Cerebellar nuclear complex (tissue), 1 donor: ENCODE data around the gene HS3ST5.
"Not testable (repeated sequence)": the region's sequence is repeated elsewhere in the genome, so short reads cannot be mapped to it uniquely, and the experiment has no call there.

Source experiments
- DNase-seq, 2 experiments: peaks; one replicate each; lab custom pipeline; 2025; lab: John Stamatoyannopoulos, UW

Gene HS3ST5

DNA sequence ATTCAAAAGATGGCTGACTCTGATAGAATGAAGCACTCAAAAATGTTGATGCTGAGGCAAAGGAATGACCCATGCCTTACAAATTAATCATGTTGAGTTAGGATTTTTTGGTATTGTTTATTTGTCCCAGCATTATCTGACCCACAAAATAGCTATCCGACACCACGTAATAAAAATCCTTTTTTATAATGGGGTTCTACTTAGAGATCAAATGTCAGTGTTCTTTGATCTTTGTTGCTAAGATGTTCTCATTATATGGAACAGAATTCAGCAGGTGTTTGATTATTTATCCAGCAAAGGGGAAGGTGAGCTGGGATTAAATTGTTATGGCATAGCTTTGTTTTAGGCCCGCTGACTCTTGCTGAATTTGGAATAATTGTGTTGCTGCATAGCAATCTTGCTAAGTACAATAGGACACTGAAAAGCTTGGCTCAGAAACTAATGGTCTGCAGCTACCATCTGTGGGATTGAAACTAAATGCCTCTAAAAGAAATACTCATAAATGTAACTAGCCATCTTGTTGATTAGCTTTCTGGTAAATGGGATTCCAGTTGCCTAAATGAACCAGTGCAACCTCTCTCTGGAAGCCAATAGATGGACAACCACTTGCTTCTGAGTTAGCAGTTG lies 191.6 kb downstream of the HS3ST5 start:
- no peak for DNase-seq

DNA sequence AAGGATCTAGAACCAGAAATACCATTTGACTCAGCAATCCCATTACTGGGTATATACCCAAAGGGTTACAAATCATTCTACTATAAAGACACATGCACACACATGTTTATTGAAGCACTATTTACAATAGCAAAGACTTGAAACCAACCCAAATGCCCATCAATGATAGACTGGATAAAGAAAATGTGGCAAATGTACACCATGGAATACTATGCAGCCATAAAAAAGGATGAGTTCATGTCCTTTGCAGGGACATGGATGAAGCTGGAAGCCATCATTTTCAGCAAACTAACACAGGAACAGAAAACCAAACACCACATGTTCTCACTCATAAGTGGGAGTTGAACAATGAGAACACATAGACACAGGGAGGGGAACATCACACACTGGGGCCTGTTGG lies 193.6 kb downstream of the HS3ST5 start:
- not testable (repeated sequence) for DNase-seq

DNA sequence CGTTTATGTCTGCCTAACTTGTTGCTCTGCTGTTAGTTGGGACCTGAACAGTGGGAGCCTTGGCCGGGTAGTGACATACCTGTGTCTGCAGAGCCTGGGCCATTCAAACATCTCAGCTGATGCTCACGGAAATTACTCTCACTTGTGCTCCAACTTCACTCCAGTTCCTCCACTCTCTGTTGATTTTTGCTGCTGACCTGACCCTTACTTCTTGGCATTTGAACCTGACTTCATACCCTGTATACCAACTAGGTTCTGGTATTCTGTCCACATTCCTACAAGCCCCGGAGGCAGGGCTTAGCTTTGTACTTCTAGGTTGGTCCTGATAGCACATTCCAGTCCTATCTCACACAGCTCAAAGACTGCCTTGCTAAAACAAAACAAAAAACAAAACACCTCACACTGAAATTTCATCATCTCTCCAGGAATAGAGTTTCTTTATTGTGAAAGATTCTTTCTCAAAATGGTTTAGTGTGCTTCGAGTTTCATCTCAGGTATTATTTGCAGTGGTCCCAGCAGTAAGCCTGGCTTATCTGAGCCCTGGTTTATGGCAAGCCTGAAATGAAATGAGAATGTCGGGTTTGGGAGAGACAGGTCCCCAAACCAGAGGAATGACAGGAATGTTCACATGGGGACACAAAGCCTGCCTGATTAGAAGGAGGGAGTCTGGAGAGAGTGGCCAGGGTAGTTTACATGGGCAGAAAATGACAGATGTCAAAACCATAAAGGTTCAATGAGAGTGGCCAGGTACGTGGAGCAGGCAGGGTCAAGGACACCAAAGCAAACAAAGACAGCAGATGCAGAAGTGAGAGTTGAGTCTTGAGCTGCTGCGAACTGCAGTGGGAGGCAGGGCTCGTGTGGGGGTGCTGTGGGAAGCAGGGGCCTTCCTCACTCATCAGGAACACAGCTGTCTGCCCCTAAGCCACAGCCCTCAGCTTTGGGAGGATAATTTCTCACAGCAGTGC lies 197.7 kb downstream of the HS3ST5 start:
- DNase-seq = no peak

DNA sequence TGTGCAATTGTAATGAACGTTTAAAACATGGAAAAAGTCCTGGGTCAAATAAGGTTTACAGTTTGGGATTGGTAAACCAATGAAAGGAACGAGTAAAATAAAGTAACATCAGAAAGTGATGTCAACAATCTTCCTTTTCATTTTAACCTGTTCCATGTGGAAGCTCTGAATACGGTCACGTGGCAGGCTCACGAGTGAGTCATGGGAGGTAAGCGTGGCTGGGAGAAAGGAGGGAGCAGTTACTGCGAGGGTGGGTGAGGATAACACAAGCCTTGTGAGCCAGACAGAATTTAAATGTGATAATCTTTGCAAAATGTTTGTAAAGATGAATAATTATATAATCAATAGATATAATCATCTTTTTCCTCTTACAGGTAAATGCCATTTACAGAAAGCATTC lies 200.6 kb downstream of the HS3ST5 start:
- no peak for DNase-seq

DNA sequence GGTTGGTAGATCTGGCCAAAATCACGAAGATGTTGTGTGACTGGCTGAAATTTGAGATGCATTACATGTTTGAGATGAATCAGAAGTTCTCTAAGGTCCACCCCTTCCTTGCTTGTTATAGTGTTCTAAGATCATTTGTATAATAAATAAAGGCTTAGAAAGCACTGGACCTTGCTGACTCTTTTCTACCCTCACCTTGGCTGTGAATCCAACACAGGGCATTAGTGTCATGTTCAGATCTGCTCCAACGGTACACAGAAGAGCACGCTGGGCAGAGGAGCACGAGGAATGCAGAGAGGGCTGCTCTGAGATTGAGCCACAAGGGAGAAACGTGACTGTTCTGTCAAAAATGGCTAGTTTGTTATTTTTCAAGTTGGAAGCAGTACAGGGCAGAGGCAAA lies 202.4 kb downstream of the HS3ST5 start:
- DNase-seq = no peak

DNA sequence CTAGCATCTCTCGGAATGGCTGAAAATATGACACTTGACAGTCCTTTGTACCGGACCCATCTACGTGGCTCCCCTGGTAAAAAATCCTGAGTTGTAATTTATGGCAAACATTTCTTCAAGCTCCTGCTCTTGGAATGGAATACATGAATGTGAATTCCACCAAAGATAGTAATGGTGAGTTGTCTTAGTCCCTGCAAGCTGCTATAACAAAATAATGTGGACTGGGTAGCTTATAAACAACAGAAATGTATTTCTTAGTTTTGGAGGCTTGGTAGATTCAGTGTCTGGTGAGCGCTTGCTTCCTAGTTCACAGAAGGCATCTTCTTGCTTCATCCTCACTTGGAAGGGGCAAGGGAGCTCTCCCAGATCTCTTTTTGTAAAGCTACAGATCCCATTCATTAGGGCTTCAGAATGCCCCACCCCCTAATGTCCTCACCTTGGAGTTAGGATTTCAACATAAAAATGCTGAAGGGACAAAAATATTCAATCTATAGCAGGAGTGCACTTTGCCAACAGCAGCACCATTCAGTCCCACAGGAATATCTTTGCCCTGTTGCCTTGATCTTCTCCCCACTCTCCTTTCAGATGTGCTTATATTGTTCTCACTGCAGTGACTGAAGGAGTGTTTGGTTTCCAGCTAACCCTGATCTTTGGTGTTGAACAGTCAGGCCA lies 204.1 kb downstream of the HS3ST5 start:
- no peak for DNase-seq

DNA sequence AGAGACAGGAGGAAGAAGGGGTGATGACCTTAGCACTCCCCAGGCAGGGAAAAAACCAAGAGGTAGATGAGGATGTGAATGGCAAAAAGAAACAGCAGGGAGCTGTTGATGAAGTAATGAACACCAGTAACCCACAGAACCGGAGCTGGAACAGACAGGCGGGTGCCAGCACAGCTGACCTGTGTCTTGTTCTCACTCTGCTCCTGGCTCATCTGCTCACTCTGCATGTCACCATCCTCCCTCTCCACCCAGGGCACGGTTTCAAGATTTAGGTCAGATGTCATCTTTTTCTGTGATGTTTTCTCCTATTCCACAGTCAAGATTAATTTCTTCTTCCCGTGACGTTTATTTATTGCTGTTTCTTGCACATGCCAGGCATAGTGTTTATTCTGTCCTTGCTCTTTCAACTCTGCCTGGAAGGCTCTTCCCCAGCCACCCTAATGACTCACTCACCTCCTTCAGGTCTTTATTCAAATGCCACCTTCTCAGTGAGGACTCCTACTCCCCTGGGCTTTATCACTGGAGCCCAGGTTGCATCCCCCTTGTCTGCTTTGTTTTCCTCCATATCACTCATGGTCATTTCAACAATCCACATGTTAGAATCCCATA lies 207.4 kb downstream of the HS3ST5 start:
- DNase-seq = no peak

DNA sequence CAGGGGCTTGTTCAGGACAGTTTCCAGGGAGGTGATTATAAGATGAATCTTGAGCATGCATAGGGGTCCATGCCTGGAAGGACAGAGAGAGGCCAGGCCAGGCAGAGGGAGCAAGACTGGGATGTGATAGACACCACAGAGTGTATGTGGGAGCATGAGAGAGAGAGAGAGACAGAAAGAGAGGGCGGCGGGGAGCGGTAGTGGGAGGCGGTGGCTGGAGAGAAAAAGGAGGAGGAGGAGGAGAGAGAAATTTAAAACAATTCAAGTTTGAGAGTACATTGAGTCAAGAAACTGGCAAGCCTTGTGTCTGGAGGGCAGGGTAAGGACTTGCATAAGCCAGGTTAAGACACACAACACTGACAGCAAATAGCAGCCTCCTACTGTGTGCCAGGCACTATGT lies 209.0 kb downstream of the HS3ST5 start:
- no peak for DNase-seq

DNA sequence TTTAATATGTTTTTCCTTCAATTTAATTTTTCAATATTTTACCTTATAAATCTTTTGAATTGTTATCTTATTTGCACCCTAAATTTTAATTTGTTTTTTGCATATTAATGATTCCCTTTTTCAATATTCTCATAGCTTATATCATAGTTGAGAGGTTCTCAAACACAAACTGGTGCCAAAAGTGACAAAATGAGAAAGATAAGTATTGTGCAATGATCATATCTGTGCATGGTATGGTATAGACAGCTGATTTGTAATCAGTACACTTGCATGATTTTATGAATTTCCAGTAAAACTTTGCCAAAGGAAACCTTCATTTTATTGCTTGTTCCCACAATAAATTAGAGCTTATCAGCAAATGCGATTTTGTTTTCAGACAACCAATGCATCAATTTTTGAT lies 210.9 kb downstream of the HS3ST5 start:
- no peak for DNase-seq

DNA sequence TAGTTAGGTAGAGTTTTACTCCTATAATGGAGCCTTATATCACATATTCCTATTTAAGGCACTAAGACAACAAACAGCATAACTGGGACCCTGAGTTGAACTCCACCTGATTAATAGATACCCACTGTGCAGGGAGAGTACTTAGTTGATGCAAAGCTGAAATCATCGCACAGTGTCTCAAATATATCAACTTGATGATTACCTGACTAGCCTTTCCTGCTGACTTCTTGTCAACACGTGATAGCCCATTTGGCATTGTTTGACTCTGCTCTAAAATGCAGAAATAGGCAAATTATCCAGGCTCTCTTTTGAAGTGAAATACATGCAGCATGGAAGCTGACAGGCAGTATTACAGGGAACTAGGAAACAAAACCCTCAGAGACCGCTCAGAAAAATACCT lies 217.2 kb downstream of the HS3ST5 start:
- no peak for DNase-seq

DNA sequence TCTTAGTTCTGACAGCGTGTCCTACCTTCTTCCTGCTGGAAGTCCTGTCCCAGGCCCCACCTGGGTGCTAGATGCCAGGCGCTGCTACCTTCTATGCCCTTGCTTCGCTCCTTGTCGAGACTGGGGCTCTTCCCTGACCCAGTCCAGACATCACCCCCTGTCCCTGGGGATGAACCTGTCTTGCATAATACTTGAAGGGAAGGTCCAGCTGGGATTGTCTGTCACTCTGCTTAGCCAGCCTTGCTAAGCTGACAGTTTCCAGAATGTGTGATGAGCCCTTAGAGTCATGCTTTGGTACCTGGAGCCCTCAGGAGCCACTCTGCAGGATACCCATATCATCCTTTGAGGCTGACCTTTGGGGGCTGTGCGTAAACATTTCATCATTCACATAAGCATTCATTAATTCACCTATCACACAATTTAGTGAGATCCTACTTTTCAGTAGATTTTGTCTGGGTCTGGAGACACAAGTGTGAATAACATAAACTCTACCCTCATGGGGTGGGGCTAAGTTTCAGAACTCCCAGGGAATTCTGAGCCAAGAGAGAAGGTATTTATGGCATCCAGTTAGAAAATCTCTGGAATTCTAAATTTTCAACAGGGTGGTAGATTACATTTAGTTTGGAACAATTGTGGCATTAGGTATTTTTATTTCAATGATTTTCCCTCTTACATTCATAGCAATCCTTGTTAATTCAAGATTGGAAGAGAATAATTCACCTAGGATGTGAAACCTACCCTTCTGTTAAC lies 220.7 kb downstream of the HS3ST5 start:
- no peak for DNase-seq

DNA sequence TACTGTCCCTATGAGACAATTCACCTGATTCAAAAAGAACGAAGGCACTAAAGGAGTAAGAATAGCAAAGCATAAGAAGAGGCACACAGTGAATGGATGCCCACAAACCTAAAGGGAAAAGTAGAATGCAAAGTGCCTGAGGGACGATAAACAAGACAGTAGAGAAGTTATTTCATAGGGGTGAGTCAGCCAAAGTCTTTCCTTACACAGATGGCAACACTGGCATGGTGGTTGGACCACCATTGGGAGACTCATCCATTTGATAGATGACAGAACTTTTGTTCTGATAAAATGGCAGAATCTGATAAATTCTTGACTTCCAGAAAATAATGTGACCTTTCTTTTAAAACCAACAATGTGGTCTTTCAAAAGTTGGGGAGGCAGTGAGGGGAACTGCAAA lies 223.8 kb downstream of the HS3ST5 start:
- no peak for DNase-seq

DNA sequence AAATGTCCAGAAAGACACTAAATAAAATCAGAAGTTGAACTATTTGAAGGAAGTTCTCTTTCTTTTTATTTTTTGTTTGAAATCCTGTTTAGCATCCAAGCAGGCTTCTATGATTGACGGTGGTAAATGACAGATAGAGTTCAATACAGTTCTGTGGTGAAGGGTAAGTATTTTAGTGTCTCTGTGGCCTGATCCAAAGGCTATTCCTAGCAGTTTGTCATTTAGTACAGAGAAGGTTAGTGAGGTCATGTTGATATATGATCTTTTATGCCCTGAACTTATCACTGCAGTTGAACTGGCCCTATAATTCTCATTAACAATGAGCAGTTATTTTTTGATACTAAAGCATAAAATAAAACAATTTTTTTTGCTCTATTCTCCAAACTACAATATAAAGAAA lies 227.2 kb downstream of the HS3ST5 start:
- DNase-seq = no peak

DNA sequence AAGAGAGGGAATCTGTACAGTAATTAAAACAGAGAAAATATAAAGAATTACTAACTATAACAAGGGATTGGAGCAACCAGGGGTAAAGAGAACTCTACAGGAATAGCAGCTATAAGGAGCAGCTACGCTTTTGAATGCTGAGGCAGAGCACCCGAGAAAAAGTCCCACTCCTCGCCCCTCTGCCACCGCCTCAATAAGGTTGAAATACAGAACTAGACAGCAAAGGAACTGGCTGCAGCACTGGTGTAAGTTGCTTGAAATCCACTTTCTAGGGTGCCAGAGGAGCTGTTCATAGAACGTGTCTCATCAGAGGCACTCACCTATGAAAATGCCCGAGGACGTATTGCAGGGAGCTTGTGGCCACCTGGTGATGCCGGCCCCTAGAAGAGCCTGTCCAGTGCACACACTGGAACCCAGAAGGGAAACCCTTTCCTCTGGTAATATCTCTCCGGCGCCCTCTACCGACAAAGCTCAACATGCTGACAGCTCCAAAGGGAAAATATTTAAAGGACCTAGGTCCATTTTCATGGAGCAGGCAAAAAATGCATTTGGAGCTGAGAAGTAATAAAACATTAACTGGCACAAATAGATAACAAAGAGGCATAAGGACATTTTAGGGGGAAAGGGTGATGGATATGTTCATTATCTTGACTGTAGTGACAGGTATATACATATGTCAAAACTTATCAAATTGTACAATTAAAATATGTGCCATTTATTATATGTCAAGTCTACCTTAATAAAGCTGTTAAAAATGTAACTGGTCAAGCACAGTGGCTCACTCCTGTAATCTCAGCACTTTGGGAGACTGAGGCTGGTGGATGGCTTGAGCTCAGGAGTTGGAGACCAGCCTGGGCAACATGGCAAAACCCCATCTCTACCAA lies 234.5 kb downstream of the HS3ST5 start:
- no peak for DNase-seq

DNA sequence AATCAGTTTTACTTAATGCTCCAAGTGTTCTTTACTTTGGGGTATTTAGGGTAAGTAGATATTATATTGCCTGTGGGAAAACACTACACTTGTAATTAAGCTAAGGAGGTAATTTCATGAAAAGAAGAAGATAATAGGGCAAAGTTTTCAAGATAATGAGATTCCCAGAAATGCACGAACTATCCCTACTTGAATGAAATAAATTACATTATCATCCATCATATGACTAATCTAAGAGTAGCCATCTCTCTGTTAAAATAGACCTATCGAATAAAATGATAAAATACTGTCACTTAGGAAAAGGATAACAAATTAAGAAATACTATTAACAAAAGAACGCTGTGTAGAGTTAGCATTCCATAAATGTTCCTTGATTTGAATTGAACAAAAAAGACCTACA lies 236.8 kb downstream of the HS3ST5 start:
- no peak for DNase-seq

DNA sequence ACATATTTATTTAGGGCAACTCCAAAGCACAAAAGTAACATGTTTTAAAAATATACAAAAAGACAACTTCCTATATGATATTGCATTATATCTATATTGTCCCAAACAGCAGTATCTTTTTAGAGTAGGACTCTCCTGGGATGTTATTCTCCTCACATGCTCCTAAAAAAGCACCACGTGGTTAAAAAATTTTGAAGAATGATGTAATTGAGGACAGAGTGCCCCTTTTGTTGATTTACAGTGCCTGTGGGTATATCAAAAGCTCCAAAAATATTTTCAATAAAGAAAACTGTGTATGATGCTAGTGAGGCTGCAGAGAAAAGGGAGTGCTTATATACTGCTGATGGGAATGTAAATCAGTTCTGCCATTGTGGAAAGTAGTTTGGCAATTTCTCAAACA lies 241.6 kb downstream of the HS3ST5 start:
- DNase-seq = no peak

DNA sequence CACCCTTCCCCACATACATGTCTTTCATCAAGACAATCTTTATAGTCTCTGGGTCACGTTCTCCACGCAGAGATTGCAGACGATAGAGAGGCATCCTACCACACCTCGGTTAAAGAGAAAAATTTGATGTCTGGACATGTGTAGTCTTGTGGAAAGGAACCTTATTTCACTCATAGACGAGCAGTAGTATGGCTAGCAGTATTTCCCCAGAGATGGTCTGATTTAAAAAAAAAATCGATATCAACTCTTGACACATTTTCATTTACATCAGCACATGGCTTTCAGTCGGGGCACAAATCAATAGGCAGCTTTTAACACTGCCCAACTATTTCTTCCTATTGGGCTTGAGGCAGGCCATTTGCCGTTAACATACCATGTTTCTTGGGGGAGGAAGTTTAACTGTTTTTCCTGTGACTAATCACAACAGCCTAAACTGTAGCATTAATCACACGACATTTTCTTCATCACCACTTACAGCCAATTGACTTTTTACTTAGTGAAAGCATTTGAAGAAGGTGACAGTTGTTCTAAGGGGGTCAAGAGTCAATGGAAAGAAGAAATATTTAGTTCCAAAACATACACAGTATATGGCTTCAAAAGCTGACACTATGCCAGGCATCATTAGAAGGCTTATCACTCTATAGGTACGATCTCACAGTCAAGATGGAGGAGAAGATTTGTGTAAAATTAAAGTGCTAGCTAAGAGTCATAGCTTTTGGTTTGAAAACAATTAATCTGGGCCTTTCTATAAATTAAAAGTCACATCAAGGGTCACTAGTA lies 242.4 kb downstream of the HS3ST5 start:
- DNase-seq = no peak

DNA sequence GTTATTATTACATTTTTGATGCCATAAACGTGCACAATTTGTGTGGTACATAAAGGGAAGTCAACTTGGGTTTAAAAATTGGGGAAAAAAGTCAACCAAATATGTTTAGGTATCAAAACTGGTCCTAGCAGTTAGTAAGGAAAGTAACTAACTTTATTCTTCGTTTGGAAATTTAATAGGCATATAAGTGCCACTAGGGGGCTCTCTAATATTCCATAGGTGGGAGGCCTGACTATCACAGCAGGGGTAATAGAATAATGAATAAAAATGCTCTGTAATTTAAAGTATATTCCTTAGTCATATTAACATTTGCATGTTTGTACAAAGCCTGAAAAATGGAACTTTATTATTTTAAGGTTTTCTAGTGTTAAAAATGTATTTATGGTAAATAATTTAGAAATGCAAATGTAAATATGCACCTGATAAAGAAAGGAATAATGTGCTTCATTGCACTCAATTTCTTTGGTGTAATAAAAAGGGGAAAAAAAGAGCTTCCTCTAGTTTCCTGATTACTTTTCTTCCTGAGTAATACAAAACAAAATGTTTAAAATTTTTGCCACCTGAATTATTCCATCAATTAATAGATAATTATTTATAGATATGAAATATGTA lies 246.2 kb downstream of the HS3ST5 start:
- no peak for DNase-seq

DNA sequence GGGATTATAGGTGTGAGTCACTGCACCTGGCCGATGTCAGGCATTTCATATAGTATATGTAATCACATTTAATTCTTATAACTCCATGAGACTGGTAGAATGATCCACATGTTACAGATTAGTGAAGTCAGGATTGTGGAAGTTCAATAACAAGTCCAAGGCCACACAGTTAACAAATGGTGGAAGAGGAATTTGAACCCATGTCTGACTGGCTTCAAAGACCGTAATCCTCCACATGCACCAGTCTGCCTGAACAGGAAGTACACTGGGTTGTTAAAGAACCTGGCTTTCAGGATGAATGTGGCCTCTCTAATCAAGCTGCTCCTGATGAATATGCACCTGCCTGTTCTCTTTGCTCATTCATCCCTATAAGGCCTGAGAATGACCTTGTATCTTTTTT lies 249.9 kb downstream of the HS3ST5 start:
- no peak for DNase-seq

DNA sequence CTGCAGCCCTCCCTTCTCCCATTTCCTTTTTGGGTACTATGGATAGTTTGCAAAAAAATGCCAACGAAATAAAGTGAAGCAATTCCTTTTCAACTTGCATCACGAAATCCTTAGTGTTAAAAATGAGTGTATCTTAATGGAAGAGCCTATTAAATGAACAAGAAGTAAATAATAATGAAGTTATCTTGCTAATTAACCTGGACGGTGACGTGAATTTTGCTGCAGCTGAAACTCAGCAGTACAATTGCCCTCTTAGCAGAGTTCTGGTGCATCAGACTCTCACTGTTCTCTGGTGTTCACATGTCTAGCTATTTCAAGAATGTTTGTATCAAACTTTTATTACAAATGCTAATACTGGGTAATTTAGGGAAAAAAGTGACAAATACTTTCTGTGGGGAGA lies 252.2 kb downstream of the HS3ST5 start:
- no peak for DNase-seq
